ENCODE results near the gene SYNGR3. TPM values are rescaled to one million over a fixed set of nuclear protein-coding genes. Genes with fewer than 3 reads are reported as not detected.
A peak's percentile ranks its signal among the peaks of the same experiment; 100 is the strongest.

Gene SYNGR3
- total RNA-seq, 1 experiment from 2014 or later: 15.2 TPM

DNA sequence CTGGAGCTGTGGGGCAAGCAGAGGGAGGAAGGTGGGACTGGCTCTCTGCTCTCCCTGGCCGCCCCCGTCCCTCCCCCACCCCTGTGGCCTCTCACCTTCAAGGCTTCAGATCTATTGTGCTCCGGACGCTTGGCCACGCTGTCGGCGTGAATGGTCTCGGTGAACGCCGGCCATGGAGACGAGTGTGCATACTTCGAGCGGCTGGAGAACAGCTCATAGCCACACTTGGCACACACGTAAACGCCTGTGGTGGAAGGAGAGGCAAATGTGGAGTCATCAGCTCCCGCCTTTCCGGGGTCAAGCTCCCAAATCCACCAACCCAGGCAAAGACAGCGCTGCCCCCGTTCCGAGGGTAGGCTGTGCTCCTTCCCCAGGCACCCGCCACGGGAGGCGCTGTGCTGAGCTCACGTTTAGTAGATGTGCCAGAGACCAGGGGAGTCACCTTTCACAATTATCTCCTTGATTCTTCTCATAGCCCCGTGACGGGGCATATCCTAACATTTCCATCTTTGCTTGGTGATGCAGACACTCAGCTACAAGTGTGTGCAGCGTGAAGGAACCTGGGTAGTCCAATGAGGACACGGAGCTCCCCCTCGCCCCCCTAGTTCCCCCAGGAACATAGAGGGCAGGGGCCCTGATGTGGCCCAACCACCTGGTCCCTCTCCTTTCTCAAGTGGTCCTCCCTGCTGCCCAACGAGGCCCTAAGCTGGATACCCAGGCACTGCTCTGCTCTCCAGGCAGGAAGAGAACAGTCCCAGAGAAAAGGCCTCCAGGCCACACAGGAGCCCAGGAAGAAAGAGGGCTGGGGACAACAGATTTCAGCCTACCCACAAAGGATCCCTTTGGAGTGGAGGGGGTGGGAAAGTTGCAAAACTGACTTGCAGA lies 48.4 kb upstream of the SYNGR3 start:
- intact Hi-C loops (cut with micrococcal nuclease; ENCODE audit: unreplicated experiment) (no loop called here), in situ Hi-C loops (cut with HindIII; ENCODE audit: low pct_unique_long_range_greater_than_20kb, low sequenced_read_pairs) (no loop called here)
- Histone ChIP-seq H3K36me3 (ENCODE audit: control insufficient read depth, insufficient read depth, low read length) (no peaks in the 10 kb centered on the region; the same call in 1 of the 2 replicates), H3K9me3 (ENCODE audit: control insufficient read depth, insufficient read depth, low read depth, low read length) (no peaks in the 10 kb centered on the region), H3K27ac (ENCODE audit: low read length) (peak overlapping the region; percentile 70; the same call in 1 of the 2 replicates), H3K4me3 (ENCODE audit: low read depth in 2 of 2, low read length in 2 of 2) (peak overlapping the region; percentile 60 to 78; a peak in 3 of 4 replicates), H3K4me1 (ENCODE audit: control insufficient read depth, insufficient read depth, low read length) (peaks cover 11% of the 10 kb centered on the region), H3K27me3 (ENCODE audit: control insufficient read depth, insufficient read depth, low read length) (no peaks in the 10 kb centered on the region)
- DNase-seq (ENCODE audit: low read depth, low spot score) (no peak), ATAC-seq (no peak)
- ChIA-PET CTCF (interaction anchor here (0.6 to 0.7 kb wide), 2 partner anchors 599 to 1231 kb away, joined by 4 to 8 read pairs; no protein-coding TSS in a partner anchor), POLR2A (interaction anchor here (0.5 kb wide), 1 partner anchor 69 kb away, joined by 3 read pairs; no protein-coding TSS in a partner anchor)
- no TSS peak for BruUV-seq (replicated peaks)
- TF ChIP-seq SIN3A (IDR thresholded peaks at IDR 0.05; ENCODE audit: borderline replicate concordance, insufficient read depth, low read depth, low read length) (no peak), TCF7L2 (IDR thresholded peaks at IDR 0.05; ENCODE audit: low read depth, low read length) (no peak)
- TF ChIP-seq, protein P1, sequence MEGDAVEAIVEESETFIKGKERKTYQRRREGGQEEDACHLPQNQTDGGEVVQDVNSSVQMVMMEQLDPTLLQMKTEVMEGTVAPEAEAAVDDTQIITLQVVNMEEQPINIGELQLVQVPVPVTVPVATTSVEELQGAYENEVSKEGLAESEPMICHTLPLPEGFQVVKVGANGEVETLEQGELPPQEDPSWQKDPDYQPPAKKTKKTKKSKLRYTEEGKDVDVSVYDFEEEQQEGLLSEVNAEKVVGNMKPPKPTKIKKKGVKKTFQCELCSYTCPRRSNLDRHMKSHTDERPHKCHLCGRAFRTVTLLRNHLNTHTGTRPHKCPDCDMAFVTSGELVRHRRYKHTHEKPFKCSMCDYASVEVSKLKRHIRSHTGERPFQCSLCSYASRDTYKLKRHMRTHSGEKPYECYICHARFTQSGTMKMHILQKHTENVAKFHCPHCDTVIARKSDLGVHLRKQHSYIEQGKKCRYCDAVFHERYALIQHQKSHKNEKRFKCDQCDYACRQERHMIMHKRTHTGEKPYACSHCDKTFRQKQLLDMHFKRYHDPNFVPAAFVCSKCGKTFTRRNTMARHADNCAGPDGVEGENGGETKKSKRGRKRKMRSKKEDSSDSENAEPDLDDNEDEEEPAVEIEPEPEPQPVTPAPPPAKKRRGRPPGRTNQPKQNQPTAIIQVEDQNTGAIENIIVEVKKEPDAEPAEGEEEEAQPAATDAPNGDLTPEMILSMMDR (IDR thresholded peaks at IDR 0.05): peak; percentile 74; the same call in 1 of the 2 replicates

DNA sequence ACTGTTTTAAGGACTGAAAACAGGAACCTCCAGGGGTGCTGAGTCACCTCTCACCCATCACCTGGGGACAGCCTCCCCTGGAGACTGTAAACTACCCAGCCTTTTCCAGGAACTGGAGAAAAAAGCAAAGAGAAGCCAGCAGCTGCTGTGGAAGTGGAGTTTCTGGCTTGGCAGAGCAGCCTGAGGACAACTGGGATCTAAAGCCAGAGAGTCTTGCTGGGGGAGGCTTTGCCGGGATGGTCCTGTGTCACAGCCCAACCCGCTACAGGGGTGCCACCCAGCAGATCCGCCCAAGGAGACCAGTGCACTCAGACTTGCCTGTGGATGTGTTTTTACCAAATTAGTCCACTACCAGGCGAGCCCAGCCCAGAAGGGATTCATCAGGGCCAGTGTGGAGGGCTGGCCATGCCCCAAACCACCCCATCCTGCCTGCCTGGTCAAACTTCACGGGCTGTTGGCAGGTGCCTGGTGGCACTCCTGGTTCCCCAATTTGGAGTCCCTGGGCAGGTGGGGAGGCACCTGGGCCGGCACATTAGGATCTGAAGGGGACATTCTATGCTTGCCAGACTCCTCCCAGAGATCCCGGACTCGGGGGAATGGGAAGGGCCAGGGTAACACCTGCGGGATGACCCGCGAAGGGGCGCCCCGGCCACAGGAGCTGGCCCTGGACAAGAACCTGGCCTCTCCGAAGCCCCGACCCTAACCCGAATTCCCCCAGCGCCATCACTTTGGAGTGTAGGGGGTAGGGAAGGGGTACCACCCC lies 47.5 kb upstream of the SYNGR3 start:
- Histone ChIP-seq H3K36me3 (ENCODE audit: control insufficient read depth, insufficient read depth, low read length) (no peaks in the 10 kb centered on the region; the same call in 1 of the 2 replicates), H3K9me3 (ENCODE audit: control insufficient read depth, insufficient read depth, low read depth, low read length) (no peaks in the 10 kb centered on the region), H3K4me3 (ENCODE audit: low read depth in 2 of 2, low read length in 2 of 2) (peak overlapping the region; percentile 60 to 78), H3K27ac (ENCODE audit: low read length) (peak overlapping the region; percentile 70), H3K4me1 (ENCODE audit: control insufficient read depth, insufficient read depth, low read length) (peaks cover 11% of the 10 kb centered on the region), H3K27me3 (ENCODE audit: control insufficient read depth, insufficient read depth, low read length) (no peaks in the 10 kb centered on the region)
- CTCF ChIA-PET: interaction anchor here (0.6 kb wide), 1 partner anchor 600 kb away, joined by 8 read pairs; no protein-coding TSS in a partner anchor
- POLR2A ChIA-PET: no interaction called here
- in situ Hi-C loops (cut with HindIII; ENCODE audit: low pct_unique_long_range_greater_than_20kb, low sequenced_read_pairs) (no loop called here), intact Hi-C loops (cut with micrococcal nuclease; ENCODE audit: unreplicated experiment) (no loop called here)
- ATAC-seq (no peak), DNase-seq (ENCODE audit: low read depth, low spot score) (no peak)
- BruUV-seq (replicated peaks): TSS peak; percentile 86
- TF ChIP-seq, protein P2, sequence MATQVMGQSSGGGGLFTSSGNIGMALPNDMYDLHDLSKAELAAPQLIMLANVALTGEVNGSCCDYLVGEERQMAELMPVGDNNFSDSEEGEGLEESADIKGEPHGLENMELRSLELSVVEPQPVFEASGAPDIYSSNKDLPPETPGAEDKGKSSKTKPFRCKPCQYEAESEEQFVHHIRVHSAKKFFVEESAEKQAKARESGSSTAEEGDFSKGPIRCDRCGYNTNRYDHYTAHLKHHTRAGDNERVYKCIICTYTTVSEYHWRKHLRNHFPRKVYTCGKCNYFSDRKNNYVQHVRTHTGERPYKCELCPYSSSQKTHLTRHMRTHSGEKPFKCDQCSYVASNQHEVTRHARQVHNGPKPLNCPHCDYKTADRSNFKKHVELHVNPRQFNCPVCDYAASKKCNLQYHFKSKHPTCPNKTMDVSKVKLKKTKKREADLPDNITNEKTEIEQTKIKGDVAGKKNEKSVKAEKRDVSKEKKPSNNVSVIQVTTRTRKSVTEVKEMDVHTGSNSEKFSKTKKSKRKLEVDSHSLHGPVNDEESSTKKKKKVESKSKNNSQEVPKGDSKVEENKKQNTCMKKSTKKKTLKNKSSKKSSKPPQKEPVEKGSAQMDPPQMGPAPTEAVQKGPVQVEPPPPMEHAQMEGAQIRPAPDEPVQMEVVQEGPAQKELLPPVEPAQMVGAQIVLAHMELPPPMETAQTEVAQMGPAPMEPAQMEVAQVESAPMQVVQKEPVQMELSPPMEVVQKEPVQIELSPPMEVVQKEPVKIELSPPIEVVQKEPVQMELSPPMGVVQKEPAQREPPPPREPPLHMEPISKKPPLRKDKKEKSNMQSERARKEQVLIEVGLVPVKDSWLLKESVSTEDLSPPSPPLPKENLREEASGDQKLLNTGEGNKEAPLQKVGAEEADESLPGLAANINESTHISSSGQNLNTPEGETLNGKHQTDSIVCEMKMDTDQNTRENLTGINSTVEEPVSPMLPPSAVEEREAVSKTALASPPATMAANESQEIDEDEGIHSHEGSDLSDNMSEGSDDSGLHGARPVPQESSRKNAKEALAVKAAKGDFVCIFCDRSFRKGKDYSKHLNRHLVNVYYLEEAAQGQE (IDR thresholded peaks at IDR 0.05; ENCODE audit: insufficient read depth in 1 of 2, low read depth in 2 of 2, low read length in 1 of 2): no peak
